Measurements from ENCODE around the gene BOLA2B.
A peak's percentile ranks its signal among the peaks of the same experiment; 100 is the strongest.
"Not testable (repeated sequence)": the region's sequence is repeated elsewhere in the genome, so short reads cannot be mapped to it uniquely, and the experiment has no call there.

BOLA2B gene

DNA sequence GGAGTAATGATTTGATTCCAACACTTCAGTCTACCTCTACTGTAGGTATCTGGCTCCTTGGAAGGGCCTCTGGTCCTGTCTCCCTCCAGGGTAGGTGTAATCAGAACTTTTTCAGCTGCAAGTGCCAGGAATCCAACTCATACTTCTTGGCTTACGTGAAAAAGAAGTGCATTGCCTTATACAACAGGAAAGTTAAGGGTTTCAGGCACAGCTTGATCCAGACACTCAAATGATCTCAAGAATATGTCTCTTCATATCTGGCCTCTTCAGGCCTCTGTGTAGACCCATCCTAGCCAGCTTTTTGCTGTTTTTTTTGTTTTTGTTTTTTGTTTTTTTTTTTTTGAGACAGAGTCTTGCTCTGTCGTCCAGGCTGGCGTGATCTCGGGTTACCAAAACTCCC is 14.3 kb downstream of the BOLA2B start:
- H3K27ac Mint-ChIP-seq (ENCODE audit: low read depth): no peak overlapping the region
- H3K4me3 Mint-ChIP-seq: no peak overlapping the region
- H3K27me3 Mint-ChIP-seq: no peaks in the 10 kb centered on the region
- H3K9me3 Mint-ChIP-seq: no peaks in the 10 kb centered on the region
- peaks cover 12% of the 10 kb centered on the region for H3K4me1 Mint-ChIP-seq
- H3K36me3 Mint-ChIP-seq (ENCODE audit: insufficient read depth): peaks cover 13% of the 10 kb centered on the region
- no peak for ATAC-seq (replicated peaks; ENCODE audit: extremely low read depth, poor library complexity, severe bottlenecking)
- no peak for DNase-seq (ENCODE audit: low spot score in 2 of 2)

GRCh38 chr16:30176876-30177275 is 16.6 kb downstream of the BOLA2B start:
- H3K4me3 Mint-ChIP-seq; ATAC-seq (replicated peaks; ENCODE audit: extremely low read depth, poor library complexity, severe bottlenecking); H3K4me1 Mint-ChIP-seq; H3K27me3 Mint-ChIP-seq; H3K36me3 Mint-ChIP-seq (ENCODE audit: insufficient read depth); H3K9me3 Mint-ChIP-seq; H3K27ac Mint-ChIP-seq (ENCODE audit: low read depth); DNase-seq (ENCODE audit: low spot score in 2 of 2): not testable (repeated sequence)

GRCh38 chr16:30173054-30173453 is 20.4 kb downstream of the BOLA2B start:
- Mint-ChIP-seq H3K27ac (ENCODE audit: low read depth) (no peak overlapping the region), H3K4me1 (no peaks in the 10 kb centered on the region), H3K36me3 (ENCODE audit: insufficient read depth) (peaks cover 1% of the 10 kb centered on the region), H3K9me3 (no peaks in the 10 kb centered on the region), H3K27me3 (no peaks in the 10 kb centered on the region), H3K4me3 (no peak overlapping the region)
- ATAC-seq (replicated peaks; ENCODE audit: extremely low read depth, poor library complexity, severe bottlenecking) (no peak), DNase-seq (ENCODE audit: low spot score in 2 of 2) (no peak)

DNA sequence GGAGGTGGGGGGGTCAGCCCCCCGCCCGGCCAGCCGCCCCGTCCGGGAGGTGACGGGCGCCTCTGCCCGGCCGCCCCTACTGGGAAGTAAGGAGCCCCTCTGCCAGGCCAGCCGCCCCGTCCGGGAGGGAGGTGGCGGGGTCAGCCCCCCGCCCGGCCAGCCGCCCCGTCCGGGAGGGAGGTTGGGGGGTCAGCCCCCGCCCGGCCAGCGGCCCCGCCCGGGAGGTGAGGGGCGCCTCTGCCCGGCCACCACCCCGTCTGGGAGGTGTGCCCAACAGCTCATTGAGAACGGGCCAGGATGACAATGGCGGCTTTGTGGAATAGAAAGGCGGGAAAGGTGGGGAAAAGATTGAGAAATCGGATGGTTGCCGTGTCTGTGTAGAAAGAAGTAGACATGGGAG is 23.3 kb downstream of the BOLA2B start:
- not testable (repeated sequence) for ATAC-seq (replicated peaks; ENCODE audit: extremely low read depth, poor library complexity, severe bottlenecking); H3K4me3 Mint-ChIP-seq; H3K27me3 Mint-ChIP-seq; H3K9me3 Mint-ChIP-seq; H3K36me3 Mint-ChIP-seq (ENCODE audit: insufficient read depth); H3K27ac Mint-ChIP-seq (ENCODE audit: low read depth); DNase-seq (ENCODE audit: low spot score in 2 of 2)
- H3K4me1 Mint-ChIP-seq: peaks cover 21% of the 10 kb centered on the region

GRCh38 chr16:30169416-30169815 is 24.1 kb downstream of the BOLA2B start:
- peaks cover 27% of the 10 kb centered on the region for H3K4me1 Mint-ChIP-seq
- ATAC-seq (replicated peaks; ENCODE audit: extremely low read depth, poor library complexity, severe bottlenecking); H3K9me3 Mint-ChIP-seq; H3K27ac Mint-ChIP-seq (ENCODE audit: low read depth); H3K27me3 Mint-ChIP-seq; H3K36me3 Mint-ChIP-seq (ENCODE audit: insufficient read depth); DNase-seq (ENCODE audit: low spot score in 2 of 2); H3K4me3 Mint-ChIP-seq: not testable (repeated sequence)

DNA sequence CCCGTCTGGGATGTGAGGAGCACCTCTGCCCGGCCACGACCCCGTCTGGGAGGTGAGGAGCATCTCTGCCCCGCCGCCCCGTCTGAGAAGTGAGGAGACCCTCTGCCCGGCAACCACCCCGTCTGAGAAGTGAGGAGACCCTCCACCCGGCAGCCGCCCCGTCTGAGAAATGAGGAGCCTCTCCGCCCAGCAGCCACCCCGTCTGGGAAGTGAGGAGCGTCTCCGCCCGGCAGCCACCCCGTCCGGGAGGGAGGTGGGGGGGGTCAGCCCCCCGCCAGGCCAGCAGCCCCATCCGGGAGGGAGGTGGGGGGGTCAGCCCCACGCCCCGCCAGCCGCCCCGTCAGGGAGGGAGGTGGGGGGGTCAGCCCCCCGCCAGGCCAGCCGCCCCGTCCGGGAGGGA is 24.7 kb downstream of the BOLA2B start:
- not testable (repeated sequence) for H3K4me3 Mint-ChIP-seq; H3K27ac Mint-ChIP-seq (ENCODE audit: low read depth); H3K27me3 Mint-ChIP-seq; ATAC-seq (replicated peaks; ENCODE audit: extremely low read depth, poor library complexity, severe bottlenecking); H3K9me3 Mint-ChIP-seq; H3K36me3 Mint-ChIP-seq (ENCODE audit: insufficient read depth); DNase-seq (ENCODE audit: low spot score in 2 of 2)
- H3K4me1 Mint-ChIP-seq: peaks cover 27% of the 10 kb centered on the region

- Mint-ChIP-seq H3K36me3 (ENCODE audit: insufficient read depth) (no peaks in the 10 kb centered on the region), H3K27me3 (no peaks in the 10 kb centered on the region), H3K27ac (ENCODE audit: low read depth) (peak overlapping the region; percentile 20), H3K4me3 (peak overlapping the region; percentile 39), H3K9me3 (no peaks in the 10 kb centered on the region), H3K4me1 (peaks cover 27% of the 10 kb centered on the region)
- ATAC-seq (replicated peaks; ENCODE audit: extremely low read depth, poor library complexity, severe bottlenecking) (peak; percentile 67), DNase-seq (ENCODE audit: low spot score in 2 of 2) (no peak)
These were observed 27.1 kb downstream of the BOLA2B start for GRCh38 chr16:30166202-30166902.

GRCh38 chr16:30163538-30163937 is 29.9 kb downstream of the BOLA2B start:
- no peak overlapping the region for H3K27ac Mint-ChIP-seq (ENCODE audit: low read depth)
- H3K4me1 Mint-ChIP-seq: peaks cover 27% of the 10 kb centered on the region
- H3K4me3 Mint-ChIP-seq: no peak overlapping the region
- ATAC-seq (replicated peaks; ENCODE audit: extremely low read depth, poor library complexity, severe bottlenecking) (no peak), DNase-seq (ENCODE audit: low spot score in 2 of 2) (no peak)
- H3K36me3 Mint-ChIP-seq (ENCODE audit: insufficient read depth): no peaks in the 10 kb centered on the region
- no peaks in the 10 kb centered on the region for H3K9me3 Mint-ChIP-seq
- H3K27me3 Mint-ChIP-seq: no peaks in the 10 kb centered on the region

GRCh38 chr16:30157214-30157613 is 36.3 kb downstream of the BOLA2B start:
- no peaks in the 10 kb centered on the region for H3K36me3 Mint-ChIP-seq (ENCODE audit: insufficient read depth)
- H3K27me3 Mint-ChIP-seq: no peaks in the 10 kb centered on the region
- H3K27ac Mint-ChIP-seq (ENCODE audit: low read depth): no peak overlapping the region
- H3K4me3 Mint-ChIP-seq: no peak overlapping the region
- no peaks in the 10 kb centered on the region for H3K4me1 Mint-ChIP-seq
- no peaks in the 10 kb centered on the region for H3K9me3 Mint-ChIP-seq
- no peak for DNase-seq (ENCODE audit: low spot score in 2 of 2)
- no peak for ATAC-seq (replicated peaks; ENCODE audit: extremely low read depth, poor library complexity, severe bottlenecking)

GRCh38 chr16:30155188-30155587 is 38.3 kb downstream of the BOLA2B start:
- no peak overlapping the region for H3K27ac Mint-ChIP-seq (ENCODE audit: low read depth)
- no peaks in the 10 kb centered on the region for H3K27me3 Mint-ChIP-seq
- H3K4me1 Mint-ChIP-seq: no peaks in the 10 kb centered on the region
- H3K9me3 Mint-ChIP-seq: no peaks in the 10 kb centered on the region
- no peak for DNase-seq (ENCODE audit: low spot score in 2 of 2)
- no peak overlapping the region for H3K4me3 Mint-ChIP-seq
- H3K36me3 Mint-ChIP-seq (ENCODE audit: insufficient read depth): no peaks in the 10 kb centered on the region
- no peak for ATAC-seq (replicated peaks; ENCODE audit: extremely low read depth, poor library complexity, severe bottlenecking)

DNA sequence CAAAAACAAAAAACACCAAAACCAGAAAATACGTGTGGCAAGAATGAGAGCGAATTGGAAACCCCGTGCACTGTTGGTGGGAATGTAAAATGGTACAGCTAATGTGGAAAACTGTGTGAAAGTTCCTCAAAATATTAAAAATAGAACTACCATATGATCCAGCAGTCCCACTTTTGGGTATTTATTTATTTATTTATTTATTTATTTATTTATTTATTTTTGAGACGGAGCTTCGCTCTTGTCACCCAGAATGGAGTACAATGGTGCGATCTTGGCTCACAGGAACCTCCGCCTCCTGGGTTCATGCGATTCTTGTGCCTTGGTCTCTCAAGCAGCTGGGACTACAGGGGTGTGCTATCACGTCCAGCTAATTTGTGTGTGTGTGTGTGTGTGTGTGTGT is 40.9 kb downstream of the BOLA2B start:
- Mint-ChIP-seq H3K9me3 (no peaks in the 10 kb centered on the region), H3K27ac (ENCODE audit: low read depth) (no peak overlapping the region), H3K36me3 (ENCODE audit: insufficient read depth) (no peaks in the 10 kb centered on the region), H3K4me1 (no peaks in the 10 kb centered on the region), H3K27me3 (no peaks in the 10 kb centered on the region), H3K4me3 (no peak overlapping the region)
- ATAC-seq (replicated peaks; ENCODE audit: extremely low read depth, poor library complexity, severe bottlenecking) (no peak), DNase-seq (ENCODE audit: low spot score in 2 of 2) (no peak)

DNA sequence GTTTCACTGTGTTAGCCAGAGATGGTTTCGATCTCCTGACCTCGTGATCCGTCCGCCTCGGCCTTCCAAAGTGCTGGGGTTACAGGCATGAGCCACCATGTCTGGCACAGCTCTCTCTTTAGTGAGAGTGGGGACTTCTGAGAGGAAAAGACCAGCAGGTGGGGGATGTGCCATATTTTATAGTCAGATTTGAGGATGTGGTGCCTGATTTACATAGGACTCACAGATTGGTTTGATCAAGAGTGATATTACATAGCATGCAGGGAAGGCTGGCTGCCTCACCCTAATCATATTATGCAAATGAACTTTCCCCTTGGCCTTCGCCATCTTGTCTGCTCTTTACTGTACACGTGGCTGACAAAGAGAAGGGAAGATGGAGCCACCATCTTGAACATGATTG is 42.4 kb downstream of the BOLA2B start:
- no peaks in the 10 kb centered on the region for H3K36me3 Mint-ChIP-seq (ENCODE audit: insufficient read depth)
- H3K4me1 Mint-ChIP-seq: no peaks in the 10 kb centered on the region
- DNase-seq (ENCODE audit: low spot score in 2 of 2) (no peak), ATAC-seq (replicated peaks; ENCODE audit: extremely low read depth, poor library complexity, severe bottlenecking) (no peak)
- H3K4me3 Mint-ChIP-seq: no peak overlapping the region
- no peaks in the 10 kb centered on the region for H3K27me3 Mint-ChIP-seq
- H3K27ac Mint-ChIP-seq (ENCODE audit: low read depth): no peak overlapping the region
- no peaks in the 10 kb centered on the region for H3K9me3 Mint-ChIP-seq

DNA sequence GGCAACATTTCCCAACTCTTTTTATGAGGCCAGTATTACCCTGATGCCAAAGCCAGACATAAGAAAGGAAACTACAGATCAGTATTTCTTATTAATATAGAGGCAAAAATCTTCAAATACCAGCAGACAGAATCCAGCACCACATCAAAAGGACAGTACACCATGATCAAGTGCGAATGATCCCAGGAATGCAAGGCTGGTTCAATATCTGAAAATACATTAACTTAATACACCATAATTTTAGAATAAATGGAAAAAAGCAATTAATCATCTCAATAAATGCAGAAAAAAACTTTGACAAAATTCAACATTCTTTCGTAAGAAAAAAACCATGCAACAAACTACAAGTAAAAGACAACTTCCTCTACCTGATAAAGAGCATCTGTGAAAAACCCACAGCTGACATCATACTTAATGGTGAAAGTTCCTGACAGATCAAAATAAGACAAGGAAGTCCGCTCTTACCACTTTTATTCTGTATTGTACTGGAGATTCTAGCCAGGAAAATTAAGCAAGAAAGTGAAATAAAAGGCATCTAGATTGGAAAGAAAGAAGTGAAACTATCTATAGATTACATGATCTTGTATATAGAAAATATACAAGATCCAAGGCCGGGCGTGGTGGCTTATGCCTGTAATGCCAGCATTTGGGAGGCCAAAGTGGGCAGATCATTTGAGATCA is 44.1 kb downstream of the BOLA2B start:
- ATAC-seq (replicated peaks; ENCODE audit: extremely low read depth, poor library complexity, severe bottlenecking) (no peak), DNase-seq (ENCODE audit: low spot score in 2 of 2) (no peak)
- Mint-ChIP-seq H3K4me1 (no peaks in the 10 kb centered on the region), H3K36me3 (ENCODE audit: insufficient read depth) (no peaks in the 10 kb centered on the region), H3K9me3 (no peaks in the 10 kb centered on the region), H3K27me3 (no peaks in the 10 kb centered on the region), H3K4me3 (no peak overlapping the region), H3K27ac (ENCODE audit: low read depth) (no peak overlapping the region)

Measured in central memory CD8-positive, alpha-beta T cell (primary cell).